Stimulated activated naive B cell treated with anti-CD40 and anti-IgM and Interleukin-4, amounts not matched to agents 10 μg/mL and 1 μg/mL and 100 μg/mL, for 72 hours (primary cell): ENCODE data around the gene CES4A.
A peak's percentile ranks its signal among the peaks of the same experiment; 100 is the strongest.
"Not testable (repeated sequence)": the region's sequence is repeated elsewhere in the genome, so short reads cannot be mapped to it uniquely, and the experiment has no call there.

ENCODE experiments used
- ATAC-seq, 2 donors: fragments of 150-1000 bp; cut with Tn5 transposase; replicated peaks; 2 replicates each; pipeline ENCODE4 v1.10.0; 2021; ENCODE audit warnings: moderate library complexity in 1 of 2
- DNase-seq: peaks from one replicate; pipeline ENCODE4 v3.0.0; 2021
- H3K27ac Mint-ChIP-seq: one replicate; pipeline ENCODE4 v1.8.0; 2022; ENCODE audit warnings: mild to moderate bottlenecking, mixed read lengths
- H3K27me3 Mint-ChIP-seq, 2 donors: one replicate each; pipeline ENCODE4 v1.8.0; 2022; ENCODE audit warnings: mixed read lengths in 2 of 2
- H3K36me3 Mint-ChIP-seq, 2 donors: one replicate each; pipeline ENCODE4 v1.8.0; 2022; ENCODE audit warnings: mixed read lengths in 2 of 2, mild to moderate bottlenecking in 1 of 2
- H3K4me1 Mint-ChIP-seq, 2 donors: one replicate each; pipeline ENCODE4 v1.8.0; 2022; ENCODE audit warnings: mixed read lengths in 2 of 2, mild to moderate bottlenecking in 1 of 2
- H3K4me3 Mint-ChIP-seq, 2 donors: one replicate each; pipeline ENCODE4 v1.8.0; 2022; ENCODE audit warnings: mild to moderate bottlenecking in 2 of 2, mixed read lengths in 2 of 2, moderate library complexity in 1 of 2
- H3K9me3 Mint-ChIP-seq, 2 donors: one replicate each; pipeline ENCODE4 v1.8.0; 2022; ENCODE audit warnings: mixed read lengths in 2 of 2, mild to moderate bottlenecking in 1 of 2

The CES4A gene

DNA sequence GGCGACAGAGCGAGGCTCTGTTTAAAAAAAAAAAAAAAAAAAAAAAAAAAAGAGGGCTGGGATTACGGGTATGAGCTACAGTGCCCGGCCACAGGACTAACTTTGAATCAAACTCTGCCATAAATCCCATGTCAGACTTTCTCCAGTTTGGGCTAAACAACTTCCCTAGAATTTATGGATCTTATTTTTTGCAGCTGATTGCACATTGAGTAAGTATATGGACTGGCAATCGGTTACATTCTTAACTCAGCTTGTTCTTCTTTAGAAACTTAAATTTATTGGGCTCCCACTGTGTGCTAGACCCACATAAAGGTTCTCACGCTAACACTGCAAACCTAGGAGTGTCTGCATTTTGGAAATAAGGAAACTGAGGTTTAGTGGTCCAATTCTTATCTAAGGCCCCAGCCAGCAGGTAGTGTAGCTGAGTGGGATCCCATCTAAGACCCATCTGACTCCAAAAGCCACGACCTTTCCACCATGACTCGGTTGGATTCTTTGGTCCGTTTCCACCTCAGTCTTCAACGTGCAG is 39.8 kb downstream of the CES4A start:
- no peak for ATAC-seq
- Mint-ChIP-seq H3K9me3 (no peaks in the 10 kb centered on the region), H3K27ac (peak overlapping the region; percentile 96), H3K4me1 (peaks cover 11 to 35% of the 10 kb centered on the region in 2 donors), H3K4me3 (peak overlapping the region; percentile 90 to 91), H3K36me3 (peaks cover 5 to 7% of the 10 kb centered on the region in 2 donors), H3K27me3 (no peaks in the 10 kb centered on the region)
- DNase-seq, result no peak

DNA sequence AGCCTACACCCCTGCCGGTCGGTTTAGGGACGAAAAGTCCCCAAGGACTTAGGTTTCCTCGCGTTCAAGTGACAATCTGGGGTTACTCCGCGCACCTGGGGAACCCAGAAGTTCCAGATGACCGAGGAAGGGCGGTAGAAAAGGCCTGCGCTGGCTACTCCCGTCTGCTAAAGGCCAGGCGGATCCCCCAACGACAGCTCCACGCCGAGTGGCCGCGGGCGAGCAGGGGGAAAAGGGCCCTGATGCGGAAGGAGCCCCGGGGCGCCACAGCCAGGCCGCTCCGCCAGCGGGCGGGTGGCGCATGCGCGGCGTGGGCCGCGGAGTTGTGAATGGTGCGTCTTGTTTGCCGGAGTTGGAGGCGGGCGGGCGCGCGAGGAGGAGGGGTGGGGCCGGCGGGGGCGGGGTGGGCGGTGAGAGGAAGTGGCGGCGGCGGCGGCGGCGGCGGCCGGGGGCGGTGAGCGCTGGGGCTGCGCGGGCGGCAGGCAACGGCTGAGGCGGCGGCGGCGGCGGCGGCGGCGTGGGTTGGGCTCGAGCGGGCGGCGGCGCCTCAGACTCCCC is 40.4 kb downstream of the CES4A start, which contains the start of gene CBFB:
CBFB (plus strand) TSS at position 454 of the 558 bp plus-strand sequence. CDS start 259 bp downstream, outside the sequence.
- peak within 1 kb of the TSS; percentile 96 for H3K27ac Mint-ChIP-seq
- no peaks in the 10 kb centered on the region for H3K27me3 Mint-ChIP-seq
- H3K4me1 Mint-ChIP-seq, result peaks cover 11 to 36% of the 10 kb centered on the region in 2 donors

DNA sequence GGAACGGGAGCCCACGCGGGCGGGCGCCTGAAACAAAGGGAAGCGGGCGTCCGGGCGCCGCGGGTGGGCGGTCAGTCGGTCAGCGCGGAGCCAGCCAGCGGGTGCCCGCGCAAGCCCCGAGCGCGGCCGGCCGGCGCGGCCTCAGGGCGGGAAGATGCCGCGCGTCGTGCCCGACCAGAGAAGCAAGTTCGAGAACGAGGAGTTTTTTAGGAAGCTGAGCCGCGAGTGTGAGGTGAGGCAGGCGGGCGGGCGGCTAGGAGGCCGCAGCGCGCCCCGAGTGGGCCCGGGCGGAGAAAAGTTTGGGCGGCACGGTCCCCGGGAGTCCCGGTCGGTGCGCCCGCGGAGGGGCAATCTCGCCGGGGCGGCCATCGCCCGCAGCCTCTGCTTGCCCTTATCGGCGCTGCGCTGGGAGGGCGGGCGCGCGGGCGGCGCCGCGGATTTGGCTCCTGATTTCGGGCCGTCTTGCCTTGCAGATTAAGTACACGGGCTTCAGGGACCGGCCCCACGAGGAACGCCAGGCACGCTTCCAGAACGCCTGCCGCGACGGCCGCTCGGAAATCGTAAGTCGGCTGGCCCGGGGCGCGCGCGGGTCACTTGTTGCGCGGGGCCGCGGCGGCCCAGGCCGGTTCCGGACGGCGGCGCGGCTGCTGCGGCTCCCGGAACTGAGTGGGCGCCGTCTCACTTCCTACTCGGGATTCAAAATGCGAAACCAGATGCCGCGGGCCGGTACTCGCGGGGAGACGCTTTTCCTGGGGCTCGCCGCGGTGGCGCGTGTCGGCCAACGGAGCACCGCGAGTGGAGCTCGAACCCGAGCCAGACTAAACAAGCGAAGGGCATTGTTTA is 41.1 kb downstream of the CES4A start:
- ATAC-seq, result peak; percentile 44 to 52
- DNase-seq, result peak; percentile 64
- Mint-ChIP-seq H3K27ac (peak overlapping the region; percentile 92), H3K27me3 (no peaks in the 10 kb centered on the region), H3K36me3 (peaks cover 7 to 11% of the 10 kb centered on the region in 2 donors), H3K4me1 (peaks cover 13 to 39% of the 10 kb centered on the region in 2 donors), H3K9me3 (no peaks in the 10 kb centered on the region), H3K4me3 (peak overlapping the region; percentile 90 to 91)

More for the DNA sequence above, 40.4 kb downstream of the CES4A start, which contains the start of gene CBFB:
- Mint-ChIP-seq H3K9me3 (no peaks in the 10 kb centered on the region), H3K36me3 (peaks cover 5 to 9% of the 10 kb centered on the region in 2 donors), H3K4me3 (peak within 1 kb of the TSS; percentile 90 to 91)
- DNase-seq (peak; percentile 88), ATAC-seq (peak; percentile 88 to 90)

DNA sequence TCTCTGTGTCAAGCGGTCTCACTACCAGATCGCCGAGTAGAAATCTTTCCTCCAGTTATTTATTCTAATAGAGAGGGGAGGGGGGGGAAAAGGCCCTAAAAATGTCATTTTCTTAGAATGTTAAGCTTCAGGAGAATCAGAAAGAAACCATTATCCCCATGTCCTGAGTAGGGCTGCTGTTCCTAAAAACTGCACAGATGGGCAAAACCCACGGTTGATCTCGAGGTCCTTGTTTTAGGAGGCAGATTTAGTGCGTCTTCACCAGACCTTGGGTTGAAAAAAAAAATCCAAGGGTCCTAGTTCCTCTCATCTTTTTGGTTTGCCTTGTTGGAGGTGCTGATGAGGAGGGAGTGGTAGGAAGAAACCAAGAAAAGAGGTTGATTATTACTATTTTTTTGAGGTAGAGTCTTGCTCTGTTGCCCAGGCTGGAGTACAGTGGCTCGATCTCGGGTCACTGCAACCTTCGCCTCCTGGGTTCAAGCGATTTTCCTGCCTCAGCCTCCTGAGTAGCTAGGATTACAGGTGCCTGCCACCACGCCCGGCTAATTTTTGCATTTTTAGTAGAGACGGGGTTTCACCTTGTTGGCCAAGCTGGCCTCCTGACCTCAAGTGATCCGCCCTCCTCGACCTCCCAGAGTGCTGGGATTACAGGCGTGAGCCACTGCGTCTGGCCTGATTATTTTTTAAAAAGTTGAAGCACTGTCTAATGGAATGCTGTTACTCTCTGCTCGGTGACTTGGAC is 42.0 kb downstream of the CES4A start:
- Mint-ChIP-seq H3K4me1 (peaks cover 19 to 48% of the 10 kb centered on the region in 2 donors), H3K27ac (peak overlapping the region; percentile 92), H3K9me3 (no peaks in the 10 kb centered on the region), H3K36me3 (peaks cover 12 to 14% of the 10 kb centered on the region in 2 donors), H3K27me3 (no peaks in the 10 kb centered on the region), H3K4me3 (peak overlapping the region; percentile 90 to 91)
- DNase-seq (no peak), ATAC-seq (no peak)

DNA sequence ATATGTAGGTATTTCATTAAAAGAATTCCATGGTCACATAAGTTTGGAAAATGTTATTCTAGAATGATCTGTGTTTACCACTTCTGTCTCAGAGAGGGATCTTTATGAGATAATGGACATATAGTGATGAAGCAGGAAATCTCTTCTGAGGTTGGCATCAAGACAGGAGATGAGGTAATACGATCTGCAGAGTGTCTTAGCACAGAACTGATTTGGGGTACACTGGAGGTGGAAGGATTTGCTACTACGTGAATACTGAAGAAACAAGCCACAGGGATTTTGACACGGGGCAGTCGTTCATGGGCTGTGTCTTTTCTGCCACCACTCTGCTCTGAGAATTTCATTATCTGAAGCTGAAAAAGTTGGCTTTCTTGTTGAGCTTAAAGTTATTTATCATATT is 46.1 kb downstream of the CES4A start:
- peaks cover 12 to 17% of the 10 kb centered on the region in 2 donors for H3K36me3 Mint-ChIP-seq
- peak overlapping the region in 1 of 2 donors; percentile 4 for H3K4me3 Mint-ChIP-seq
- no peak for DNase-seq
- H3K4me1 Mint-ChIP-seq, result peaks cover 20 to 45% of the 10 kb centered on the region in 2 donors
- no peak for ATAC-seq
- no peak overlapping the region for H3K27ac Mint-ChIP-seq
- H3K27me3 Mint-ChIP-seq, result no peaks in the 10 kb centered on the region
- H3K9me3 Mint-ChIP-seq, result no peaks in the 10 kb centered on the region

DNA sequence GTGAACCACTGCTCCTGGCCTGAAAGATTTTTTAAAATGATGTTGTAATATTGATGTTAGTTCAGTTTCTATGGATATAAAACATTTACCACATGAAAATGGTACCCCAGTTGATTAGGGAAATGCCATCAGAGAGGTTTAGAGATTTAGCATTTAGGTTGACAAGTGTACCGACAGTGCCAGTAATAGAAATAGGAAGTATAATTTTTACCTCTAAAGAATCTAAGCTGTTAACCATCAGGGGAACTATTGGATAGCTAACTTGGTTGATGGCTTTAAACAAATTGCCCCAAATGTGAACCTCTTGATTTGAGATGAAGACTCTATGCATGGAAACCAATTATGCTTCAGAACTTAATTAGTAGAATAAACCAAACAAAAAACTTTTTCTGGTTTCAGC is 47.0 kb downstream of the CES4A start:
- no peaks in the 10 kb centered on the region for H3K27me3 Mint-ChIP-seq
- peaks cover 16 to 39% of the 10 kb centered on the region in 2 donors for H3K4me1 Mint-ChIP-seq
- ATAC-seq (no peak), DNase-seq (no peak)
- H3K9me3 Mint-ChIP-seq, result no peaks in the 10 kb centered on the region
- H3K36me3 Mint-ChIP-seq, result peaks cover 13 to 22% of the 10 kb centered on the region in 2 donors
- no peak overlapping the region for H3K27ac Mint-ChIP-seq
- no peak overlapping the region for H3K4me3 Mint-ChIP-seq

DNA sequence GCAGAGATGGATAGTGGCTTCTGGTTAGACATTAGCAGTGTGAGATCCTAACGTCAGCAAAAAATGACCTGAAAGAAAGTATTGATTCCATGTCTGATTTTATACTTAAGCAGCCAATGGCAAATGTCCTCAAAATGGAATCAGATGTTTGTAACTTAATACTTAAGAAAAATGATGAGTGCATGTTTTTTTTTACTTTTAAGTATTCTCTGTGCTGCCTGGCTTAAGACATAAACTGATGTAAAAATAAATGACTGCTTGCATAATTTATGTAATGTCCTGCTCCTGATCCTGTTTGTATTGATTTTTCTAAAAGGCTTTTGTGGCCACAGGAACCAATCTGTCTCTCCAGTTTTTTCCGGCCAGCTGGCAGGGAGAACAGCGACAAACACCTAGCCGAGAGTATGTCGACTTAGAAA is 47.9 kb downstream of the CES4A start:
- ATAC-seq (no peak), DNase-seq (no peak)
- no peak overlapping the region for H3K4me3 Mint-ChIP-seq
- no peak overlapping the region for H3K27ac Mint-ChIP-seq
- H3K36me3 Mint-ChIP-seq, result peaks cover 17 to 32% of the 10 kb centered on the region in 2 donors
- H3K4me1 Mint-ChIP-seq, result peaks cover 21 to 42% of the 10 kb centered on the region in 2 donors
- H3K27me3 Mint-ChIP-seq, result no peaks in the 10 kb centered on the region
- no peaks in the 10 kb centered on the region for H3K9me3 Mint-ChIP-seq

DNA sequence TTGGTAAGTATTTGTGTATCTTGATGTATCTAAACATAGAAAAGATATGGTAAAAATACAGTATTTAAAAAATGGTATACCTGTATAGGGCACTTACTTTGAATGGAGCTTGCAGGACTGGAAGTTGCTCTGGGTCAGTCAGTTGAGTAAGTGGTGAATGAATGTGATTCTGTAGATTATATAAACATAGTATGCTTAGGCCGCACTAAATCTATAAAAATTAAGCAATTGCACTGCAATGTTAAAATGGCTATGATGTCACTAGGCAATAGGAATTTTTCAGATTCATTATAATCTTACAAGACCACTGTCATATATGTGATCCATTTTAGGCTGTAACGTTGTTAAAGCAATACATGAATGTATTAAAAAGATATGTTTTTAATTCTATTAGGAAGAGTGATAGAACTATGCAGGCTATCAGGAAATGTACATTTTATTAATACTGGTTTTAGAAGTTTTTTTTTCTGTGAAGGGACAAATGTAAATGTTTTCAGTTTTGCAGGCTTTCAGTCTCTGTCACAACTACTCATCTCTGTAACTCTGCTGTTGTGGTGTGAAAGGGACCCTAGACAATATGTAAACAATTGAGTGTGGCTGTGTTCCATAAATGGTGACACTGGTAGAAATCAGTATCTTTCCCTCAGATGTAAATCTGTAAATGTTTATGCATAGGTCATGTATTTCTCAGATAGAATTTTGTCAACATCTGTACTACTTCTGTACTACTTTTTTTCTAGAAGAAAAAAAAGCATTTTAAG is 51.1 kb downstream of the CES4A start:
- ATAC-seq (no peak), DNase-seq (no peak)
- Mint-ChIP-seq H3K36me3 (peaks cover 14 to 29% of the 10 kb centered on the region in 2 donors), H3K27ac (no peak overlapping the region), H3K4me3 (no peak overlapping the region), H3K27me3 (no peaks in the 10 kb centered on the region), H3K9me3 (no peaks in the 10 kb centered on the region), H3K4me1 (peaks cover 15 to 20% of the 10 kb centered on the region in 2 donors)

DNA sequence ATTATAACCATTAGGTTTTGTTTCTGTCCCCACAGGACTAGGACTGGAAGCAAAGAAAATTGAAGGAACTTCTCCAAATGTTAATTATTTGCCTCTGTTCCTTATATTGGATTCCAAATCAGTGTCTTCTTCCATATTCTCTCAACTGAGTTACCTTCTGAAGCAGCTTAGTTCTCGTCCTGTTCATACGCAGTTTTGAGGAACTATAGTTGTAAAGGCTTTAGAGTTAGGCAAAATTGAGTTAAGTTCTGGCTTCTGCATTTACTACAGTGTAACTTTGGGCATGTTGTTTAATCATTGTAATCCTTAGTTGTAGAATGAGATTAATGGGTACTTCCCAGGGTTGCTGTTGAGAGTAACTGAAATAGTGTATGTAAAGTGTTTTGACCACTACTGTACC is 51.8 kb downstream of the CES4A start:
- Mint-ChIP-seq H3K27me3 (no peaks in the 10 kb centered on the region), H3K27ac (no peak overlapping the region), H3K4me3 (no peak overlapping the region), H3K4me1 (peaks cover 10 to 13% of the 10 kb centered on the region in 2 donors), H3K9me3 (no peaks in the 10 kb centered on the region), H3K36me3 (peaks cover 12 to 23% of the 10 kb centered on the region in 2 donors)
- DNase-seq (no peak), ATAC-seq (no peak)

DNA sequence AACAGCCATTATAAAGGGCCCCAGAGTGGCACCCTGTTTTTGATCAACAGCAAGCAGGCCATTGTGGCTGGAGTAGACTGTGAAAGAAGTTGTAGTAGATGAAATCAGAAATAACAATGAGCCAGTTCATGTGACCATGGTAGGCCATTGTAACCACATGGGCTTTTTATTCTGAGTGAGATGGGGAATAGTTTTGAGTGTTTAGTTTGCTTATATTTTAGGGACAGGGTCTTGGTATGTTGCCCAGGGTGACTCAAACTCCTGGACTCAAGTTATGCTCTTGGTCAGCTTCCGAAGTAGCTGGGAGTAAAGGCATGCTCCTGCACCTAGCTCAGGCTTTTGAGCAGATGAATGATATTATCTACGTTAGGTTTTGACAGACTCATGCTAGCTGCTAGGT is 52.5 kb downstream of the CES4A start:
- ATAC-seq (no peak), DNase-seq (no peak)
- Mint-ChIP-seq H3K4me3 (no peak overlapping the region), H3K4me1 (peaks cover 7 to 9% of the 10 kb centered on the region in 2 donors), H3K36me3 (peaks cover 12 to 21% of the 10 kb centered on the region in 2 donors), H3K9me3 (no peaks in the 10 kb centered on the region), H3K27me3 (no peaks in the 10 kb centered on the region), H3K27ac (no peak overlapping the region)

DNA sequence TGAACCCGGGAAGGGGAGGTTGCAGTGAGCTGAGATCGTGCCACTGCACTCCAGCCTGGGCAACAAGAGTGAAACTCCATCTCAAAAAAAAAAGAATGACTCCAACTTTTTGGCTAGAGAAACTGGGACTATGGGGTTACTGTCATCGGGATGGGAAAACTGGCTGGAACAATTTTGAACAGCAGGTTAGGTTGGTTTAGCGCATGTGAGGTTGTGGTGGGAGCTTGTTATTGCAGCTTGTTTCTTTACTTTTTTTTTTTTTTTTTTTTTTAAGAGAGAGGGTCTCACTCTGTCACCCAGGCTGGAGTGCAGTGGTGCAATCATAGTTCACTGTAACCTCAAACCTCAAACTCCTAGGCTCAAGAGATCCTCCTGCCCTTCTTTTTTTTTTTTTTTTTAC is 53.1 kb downstream of the CES4A start:
- not testable (repeated sequence) for DNase-seq, H3K4me3 Mint-ChIP-seq, H3K27me3 Mint-ChIP-seq, H3K4me1 Mint-ChIP-seq, H3K9me3 Mint-ChIP-seq, ATAC-seq
- Mint-ChIP-seq H3K27ac (peak overlapping the region; percentile 33), H3K36me3 (peaks cover 15 to 19% of the 10 kb centered on the region in 2 donors)

DNA sequence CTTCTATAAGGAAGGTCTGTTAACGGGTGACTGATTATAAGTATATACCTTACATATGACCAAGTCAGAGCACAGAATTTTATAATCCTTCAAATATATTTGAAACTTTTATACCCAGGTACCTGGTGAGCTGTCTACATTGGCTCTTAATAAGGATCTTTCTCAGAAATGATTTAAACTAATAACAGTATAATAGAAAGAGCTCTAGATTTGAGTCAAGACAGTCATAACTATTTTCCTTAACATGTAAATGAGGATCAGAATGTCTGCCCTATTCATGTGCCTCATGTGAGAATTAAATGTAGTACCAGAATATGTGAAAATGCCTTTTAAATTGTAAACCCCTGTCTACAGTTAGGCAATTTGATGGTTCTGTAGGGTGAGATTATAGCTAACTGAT is 55.0 kb downstream of the CES4A start:
- H3K4me3 Mint-ChIP-seq, result no peak overlapping the region
- ATAC-seq (no peak), DNase-seq (no peak)
- H3K9me3 Mint-ChIP-seq, result no peaks in the 10 kb centered on the region
- H3K36me3 Mint-ChIP-seq, result peaks cover 17 to 18% of the 10 kb centered on the region in 2 donors
- peaks cover 9 to 14% of the 10 kb centered on the region in 2 donors for H3K4me1 Mint-ChIP-seq
- H3K27me3 Mint-ChIP-seq, result no peaks in the 10 kb centered on the region
- H3K27ac Mint-ChIP-seq, result no peak overlapping the region

DNA sequence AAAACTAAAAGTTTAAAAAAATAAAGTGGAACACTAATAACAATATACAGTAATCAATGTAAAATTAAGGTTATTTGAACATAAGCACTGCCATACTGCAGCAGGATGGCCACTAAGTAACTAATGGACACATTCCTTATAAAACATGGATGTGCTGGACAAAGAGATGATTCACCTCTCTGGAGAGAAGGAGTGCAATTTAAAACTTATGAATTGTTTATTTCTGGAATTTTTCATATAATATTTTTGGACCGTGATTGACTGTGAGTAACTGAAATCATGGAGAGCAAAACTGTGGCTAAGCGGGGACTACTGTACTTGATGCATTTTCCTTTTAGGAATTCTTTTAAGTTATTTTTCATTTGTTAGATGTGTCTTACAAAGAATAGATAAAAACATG is 62.4 kb downstream of the CES4A start:
- H3K27me3 Mint-ChIP-seq, result no peaks in the 10 kb centered on the region
- peaks cover 8 to 16% of the 10 kb centered on the region in 2 donors for H3K36me3 Mint-ChIP-seq
- H3K9me3 Mint-ChIP-seq, result no peaks in the 10 kb centered on the region
- no peak overlapping the region for H3K27ac Mint-ChIP-seq
- DNase-seq (no peak), ATAC-seq (no peak)
- peaks cover 12 to 40% of the 10 kb centered on the region in 2 donors for H3K4me1 Mint-ChIP-seq
- no peak overlapping the region for H3K4me3 Mint-ChIP-seq
